Measurements from ENCODE around the gene NATD1.

Gene NATD1

DNA sequence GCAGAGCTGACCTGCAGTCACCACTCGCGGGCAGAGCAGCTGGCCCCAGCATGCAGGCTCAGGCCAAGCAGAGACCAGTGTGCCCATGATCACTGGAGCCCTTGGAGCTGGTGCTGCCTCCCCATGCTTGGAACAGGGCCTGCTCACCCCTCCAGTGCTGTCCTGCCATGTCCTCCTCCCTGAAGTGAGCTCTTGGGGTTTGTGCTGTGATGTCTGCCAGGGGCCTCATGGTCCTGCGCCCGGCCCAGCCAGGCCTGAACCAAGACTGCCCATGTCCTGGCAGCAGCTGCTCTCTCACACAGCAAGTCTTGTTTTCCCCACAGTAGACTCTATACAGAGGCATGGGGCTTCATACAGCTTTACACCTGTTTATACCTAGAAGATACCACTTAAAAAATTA, 63.8 kb downstream of the NATD1 start:
- ATAC-seq: no peak

Data from activated CD4-positive, CD25-positive, alpha-beta regulatory T cell treated with anti-CD3 and anti-CD28 coated beads, Interleukin-2, amount 50 U/mL, for 24 hours (primary cell).